ENCODE data around the gene TLR1.

TLR1 gene

DNA sequence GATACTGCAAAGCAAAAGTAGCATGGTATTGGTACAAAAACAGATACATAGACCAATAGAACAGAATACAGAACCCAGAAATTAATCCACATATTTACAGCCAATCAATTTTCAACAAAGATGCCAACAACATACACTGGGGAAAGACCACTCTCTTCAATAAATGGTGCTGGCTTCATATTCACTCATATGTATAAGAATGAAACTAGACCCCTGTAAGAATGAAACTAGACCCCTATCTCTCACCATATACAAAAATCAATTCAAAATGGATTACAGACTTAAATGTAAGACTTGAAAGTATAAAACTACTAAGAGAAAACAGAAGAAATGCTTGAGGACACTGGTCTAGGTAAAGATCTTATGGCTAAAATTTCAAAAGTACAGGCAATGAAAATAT is 32.7 kb upstream of the TLR1 start:
- TF ChIP-seq, protein P1, sequence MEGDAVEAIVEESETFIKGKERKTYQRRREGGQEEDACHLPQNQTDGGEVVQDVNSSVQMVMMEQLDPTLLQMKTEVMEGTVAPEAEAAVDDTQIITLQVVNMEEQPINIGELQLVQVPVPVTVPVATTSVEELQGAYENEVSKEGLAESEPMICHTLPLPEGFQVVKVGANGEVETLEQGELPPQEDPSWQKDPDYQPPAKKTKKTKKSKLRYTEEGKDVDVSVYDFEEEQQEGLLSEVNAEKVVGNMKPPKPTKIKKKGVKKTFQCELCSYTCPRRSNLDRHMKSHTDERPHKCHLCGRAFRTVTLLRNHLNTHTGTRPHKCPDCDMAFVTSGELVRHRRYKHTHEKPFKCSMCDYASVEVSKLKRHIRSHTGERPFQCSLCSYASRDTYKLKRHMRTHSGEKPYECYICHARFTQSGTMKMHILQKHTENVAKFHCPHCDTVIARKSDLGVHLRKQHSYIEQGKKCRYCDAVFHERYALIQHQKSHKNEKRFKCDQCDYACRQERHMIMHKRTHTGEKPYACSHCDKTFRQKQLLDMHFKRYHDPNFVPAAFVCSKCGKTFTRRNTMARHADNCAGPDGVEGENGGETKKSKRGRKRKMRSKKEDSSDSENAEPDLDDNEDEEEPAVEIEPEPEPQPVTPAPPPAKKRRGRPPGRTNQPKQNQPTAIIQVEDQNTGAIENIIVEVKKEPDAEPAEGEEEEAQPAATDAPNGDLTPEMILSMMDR (IDR thresholded peaks at IDR 0.05; ENCODE audit: low read depth, low read length): no peak
- TF ChIP-seq EZH2phosphoT487 (IDR thresholded peaks at IDR 0.05; ENCODE audit: low read depth): no peak
- Histone ChIP-seq H3K79me2 (ENCODE audit: low read length) (peaks cover 17% of the 10 kb centered on the region), H3K36me3 (replicated peaks; ENCODE audit: low read depth, low read length) (peaks cover 29% of the 10 kb centered on the region), H4K20me1 (ENCODE audit: insufficient read depth, low read length) (no peaks in the 10 kb centered on the region), H3K9ac (ENCODE audit: low read length) (no peak overlapping the region), H3K4me1 (ENCODE audit: low read length) (peaks cover 5% of the 10 kb centered on the region; the same call in 1 of the 2 replicates), H3K9me3 (ENCODE audit: insufficient read depth, low read length) (peaks cover 21% of the 10 kb centered on the region; the same call in 1 of the 2 replicates), H2AFZ (ENCODE audit: low read depth, low read length) (no peak overlapping the region), H3K27me3 (ENCODE audit: low read depth, low read length) (no peaks in the 10 kb centered on the region), H3K4me2 (ENCODE audit: low read length) (no peak overlapping the region), H3K27ac (ENCODE audit: low read length) (no peak overlapping the region), H3K4me3 (ENCODE audit: low read length) (no peak overlapping the region)

DNA sequence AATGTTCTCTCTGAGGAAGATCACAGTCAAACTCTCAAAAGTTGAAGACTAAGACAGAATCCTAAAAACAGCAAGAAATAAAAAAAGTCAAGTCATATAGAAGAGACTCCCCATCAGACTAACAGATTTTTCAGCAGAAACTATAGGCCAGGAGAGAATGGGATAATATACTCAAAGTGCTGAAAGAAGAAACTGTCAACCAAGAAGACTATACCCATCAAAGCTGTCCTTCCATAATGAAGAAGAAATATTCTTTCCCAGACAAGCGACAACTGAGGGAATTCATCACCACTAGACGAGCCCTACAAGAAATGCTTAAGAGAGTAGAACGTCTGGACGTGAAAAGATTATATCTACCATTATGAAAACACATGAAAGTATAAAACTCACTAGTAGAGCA is 30.0 kb upstream of the TLR1 start:
- TF ChIP-seq EZH2phosphoT487 (IDR thresholded peaks at IDR 0.05; ENCODE audit: low read depth): no peak
- TF ChIP-seq, protein P1 (IDR thresholded peaks at IDR 0.05; ENCODE audit: low read depth, low read length): no peak
- no peak overlapping the region for H3K4me2 ChIP-seq (ENCODE audit: low read length)
- peaks cover 26% of the 10 kb centered on the region for H3K36me3 ChIP-seq (replicated peaks; ENCODE audit: low read depth, low read length)
- H4K20me1 ChIP-seq (ENCODE audit: insufficient read depth, low read length): no peaks in the 10 kb centered on the region
- no peak overlapping the region for H2AFZ ChIP-seq (ENCODE audit: low read depth, low read length)
- H3K27me3 ChIP-seq (ENCODE audit: low read depth, low read length): no peaks in the 10 kb centered on the region
- H3K79me2 ChIP-seq (ENCODE audit: low read length): peaks cover 24% of the 10 kb centered on the region
- peaks cover 5% of the 10 kb centered on the region; the same call in 1 of the 2 replicates for H3K4me1 ChIP-seq (ENCODE audit: low read length)
- H3K9me3 ChIP-seq (ENCODE audit: insufficient read depth, low read length): peaks cover 21% of the 10 kb centered on the region; the same call in 1 of the 2 replicates
- no peak overlapping the region for H3K4me3 ChIP-seq (ENCODE audit: low read length)
- H3K9ac ChIP-seq (ENCODE audit: low read length): no peak overlapping the region
- H3K27ac ChIP-seq (ENCODE audit: low read length): no peak overlapping the region

DNA sequence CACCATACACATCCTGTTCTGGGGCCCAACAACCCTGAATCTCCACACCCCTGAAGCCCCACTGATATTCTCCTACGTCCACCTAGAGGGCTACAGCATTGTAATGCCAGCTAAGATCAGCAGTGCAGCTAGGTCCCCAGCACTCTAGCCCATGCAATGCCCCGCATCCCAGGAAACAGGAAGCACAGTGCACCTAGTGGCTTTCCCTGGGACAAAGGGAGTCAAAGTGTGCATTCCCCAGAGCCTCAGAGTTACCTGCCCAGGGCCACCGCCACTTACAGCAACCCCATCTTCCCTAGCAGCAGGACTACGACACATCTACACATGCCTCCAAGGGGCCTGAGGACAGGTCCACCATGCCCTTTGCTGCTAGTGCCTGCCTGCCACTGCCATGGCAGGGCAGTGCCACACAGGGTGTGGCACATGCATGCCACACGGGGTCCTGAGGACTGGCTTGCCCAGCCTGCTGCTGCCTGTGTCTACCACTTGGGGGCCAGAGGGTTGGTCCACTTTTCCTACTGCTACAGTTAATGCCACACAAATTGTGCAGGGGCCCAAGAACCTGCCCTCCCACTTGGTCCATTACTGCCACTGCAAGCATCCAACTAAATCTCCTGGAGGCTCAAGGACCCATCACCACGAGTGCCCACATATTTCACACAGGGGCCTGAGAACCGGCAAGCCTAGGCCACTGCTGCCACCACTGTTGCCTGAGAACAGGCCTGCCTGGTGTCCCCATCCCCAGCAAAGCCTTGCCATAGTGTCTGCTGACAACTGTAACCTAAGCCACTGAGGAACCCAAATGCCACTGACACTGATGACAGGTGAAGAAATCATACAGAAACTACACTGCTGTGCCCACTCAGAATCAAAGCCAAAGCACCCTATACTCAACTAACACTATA is 28.3 kb upstream of the TLR1 start:
- Histone ChIP-seq H2AFZ (ENCODE audit: low read depth, low read length) (no peak overlapping the region), H3K4me3 (ENCODE audit: low read length) (no peak overlapping the region), H3K27me3 (ENCODE audit: low read depth, low read length) (no peaks in the 10 kb centered on the region), H3K4me2 (ENCODE audit: low read length) (no peak overlapping the region), H4K20me1 (ENCODE audit: insufficient read depth, low read length) (no peaks in the 10 kb centered on the region), H3K79me2 (ENCODE audit: low read length) (peaks cover 24% of the 10 kb centered on the region), H3K36me3 (replicated peaks; ENCODE audit: low read depth, low read length) (peaks cover 37% of the 10 kb centered on the region), H3K9me3 (ENCODE audit: insufficient read depth, low read length) (peaks cover 21% of the 10 kb centered on the region; the same call in 1 of the 2 replicates), H3K4me1 (ENCODE audit: low read length) (peaks cover 5% of the 10 kb centered on the region; the same call in 1 of the 2 replicates), H3K27ac (ENCODE audit: low read length) (no peak overlapping the region), H3K9ac (ENCODE audit: low read length) (no peak overlapping the region)
- TF ChIP-seq, protein P1 (IDR thresholded peaks at IDR 0.05; ENCODE audit: low read depth, low read length): no peak
- TF ChIP-seq EZH2phosphoT487 (IDR thresholded peaks at IDR 0.05; ENCODE audit: low read depth): no peak

DNA sequence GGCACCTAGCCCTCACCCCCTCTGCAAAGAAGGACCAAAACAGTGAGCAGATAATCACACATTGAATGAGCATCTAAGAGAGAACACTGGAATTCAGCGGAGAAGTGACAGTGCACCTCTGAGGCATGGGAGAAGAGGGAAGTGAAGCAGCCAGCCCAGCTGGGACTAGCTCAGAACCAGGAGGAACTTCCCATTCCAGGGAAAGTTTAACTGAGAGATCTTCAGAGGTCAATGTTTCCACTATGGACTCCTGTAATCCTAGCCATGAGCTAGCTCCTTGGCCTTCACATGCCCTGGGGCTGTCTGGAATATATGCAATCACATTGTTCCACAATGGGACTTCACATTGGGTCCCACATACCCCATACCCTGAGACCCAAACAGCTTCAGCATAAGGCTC is 27.6 kb upstream of the TLR1 start:
- H3K36me3 ChIP-seq (replicated peaks; ENCODE audit: low read depth, low read length): peaks cover 31% of the 10 kb centered on the region
- peaks cover 2% of the 10 kb centered on the region; the same call in 1 of the 2 replicates for H3K4me1 ChIP-seq (ENCODE audit: low read length)
- H2AFZ ChIP-seq (ENCODE audit: low read depth, low read length): no peak overlapping the region
- TF ChIP-seq EZH2phosphoT487 (IDR thresholded peaks at IDR 0.05; ENCODE audit: low read depth): no peak
- TF ChIP-seq, protein P1 (IDR thresholded peaks at IDR 0.05; ENCODE audit: low read depth, low read length): no peak
- no peak overlapping the region for H3K4me2 ChIP-seq (ENCODE audit: low read length)
- no peaks in the 10 kb centered on the region for H3K27me3 ChIP-seq (ENCODE audit: low read depth, low read length)
- H3K27ac ChIP-seq (ENCODE audit: low read length): no peak overlapping the region
- no peak overlapping the region for H3K9ac ChIP-seq (ENCODE audit: low read length)
- no peak overlapping the region for H3K4me3 ChIP-seq (ENCODE audit: low read length)
- H3K9me3 ChIP-seq (ENCODE audit: insufficient read depth, low read length): peaks cover 17% of the 10 kb centered on the region; the same call in 1 of the 2 replicates
- peaks cover 24% of the 10 kb centered on the region for H3K79me2 ChIP-seq (ENCODE audit: low read length)
- H4K20me1 ChIP-seq (ENCODE audit: insufficient read depth, low read length): no peaks in the 10 kb centered on the region
